Uterus (tissue), 2 donors: ENCODE measurements around the gene CAMP.

ENCODE experiments used
- CTCF ChIP-seq, 4 experiments: fragments of 200-600 bp in 2 of 4; fragments of 450-650 bp in 2 of 4; sonication (generic) in 2 of 4; IDR thresholded peaks; one replicate each; pipeline ENCODE4 v1.5.1; 2016 to 2019; ENCODE audit warnings: antibody characterized with exemption in 4 of 4, mild to moderate bottlenecking in 2 of 4, moderate library complexity in 1 of 4
- POLR2A ChIP-seq, 2 donors: fragments of 450-650 bp; IDR thresholded peaks; one replicate each; pipeline ENCODE4 v1.6.1; 2016; ENCODE audit warnings: antibody characterized with exemption in 2 of 2, mild to moderate bottlenecking in 1 of 2, moderate library complexity in 1 of 2

- TF ChIP-seq POLR2A (IDR thresholded peaks at IDR 0.05) (no peak), CTCF (IDR thresholded peaks at IDR 0.05) (no peak)
Measured at GRCh38 chr3:48208076-48208475, 15.2 kb upstream of the CAMP start.
